Stimulated activated CD8-positive, alpha-beta memory T cell treated with anti-CD3 and anti-CD28 coated beads, Interleukin-15, amount 100 ng/mL, for 48 hours (primary cell): ENCODE data around the gene OR5A1.

Experiments
- DNase-seq, 2 donors: peaks; one replicate each; pipeline ENCODE4 v3.0.0-alpha.2; 2020; ENCODE audit warnings: low read depth in 2 of 2

Gene OR5A1

DNA sequence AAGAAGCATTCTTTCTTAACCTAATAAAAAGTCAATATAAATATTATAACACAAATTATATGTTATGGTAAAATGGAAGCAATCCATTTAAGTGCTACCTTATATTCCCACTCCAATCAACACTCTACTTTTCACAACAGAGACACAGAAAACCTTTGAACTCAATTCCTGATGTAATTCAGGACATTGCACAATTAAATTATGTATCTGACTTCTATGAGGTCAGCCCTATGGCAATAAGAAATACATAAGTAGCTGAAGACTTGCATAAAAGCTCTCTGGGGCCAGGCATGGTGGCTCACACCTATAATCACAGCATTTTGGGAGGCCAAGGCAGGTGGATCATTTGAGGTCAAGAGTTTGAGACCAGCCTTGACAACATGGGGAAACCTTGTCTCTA, 43.6 kb downstream of the OR5A1 start:
- DNase-seq, result no peak

DNA sequence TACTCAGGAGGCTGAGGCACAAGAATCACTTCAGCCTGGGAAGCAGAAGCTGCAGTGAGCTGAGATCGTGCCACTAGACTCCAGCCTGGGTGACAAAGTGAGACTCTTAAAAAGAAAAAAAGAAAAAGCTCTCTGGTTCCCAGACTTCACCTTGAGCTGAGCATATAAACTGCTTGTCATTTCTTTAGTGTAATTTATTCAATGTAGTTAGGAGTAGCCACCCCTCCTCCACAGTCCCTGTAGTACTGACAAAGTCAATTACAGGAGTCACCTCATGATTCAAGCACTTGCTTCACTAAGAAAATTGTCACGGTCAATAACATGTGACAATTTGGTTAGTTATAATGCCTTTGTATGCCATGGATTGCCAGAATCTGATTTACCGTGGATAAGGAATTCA, 44.1 kb downstream of the OR5A1 start:
- DNase-seq, result no peak
